Measurements from ENCODE around the gene SORL1. TPM values are rescaled to one million over a fixed set of nuclear protein-coding genes. Genes with fewer than 3 reads are reported as not detected.
"Not testable (repeated sequence)": the region's sequence is repeated elsewhere in the genome, so short reads cannot be mapped to it uniquely, and the experiment has no call there.

The SORL1 gene
- total RNA-seq, 4 donors from 2014 or later, result 12.1 to 42.8 (median 21.0) TPM

DNA sequence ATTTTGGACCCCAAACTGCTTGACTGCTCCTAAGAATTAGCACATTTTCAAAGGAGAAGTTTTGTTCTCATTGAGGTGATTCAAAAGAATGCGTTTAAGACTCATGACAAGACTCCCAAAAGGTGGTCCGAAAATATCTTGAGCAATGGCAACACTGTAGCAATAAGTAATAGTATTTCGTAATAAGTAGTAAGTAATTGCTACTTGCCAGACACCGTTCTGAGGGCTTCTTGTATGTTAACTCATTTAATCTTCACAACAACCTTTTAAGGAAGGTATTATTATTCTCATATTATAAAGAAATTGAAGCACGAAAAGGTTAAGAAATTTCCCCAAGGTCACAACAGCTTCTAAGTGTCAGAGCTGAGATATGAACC lies 184.7 kb downstream of the SORL1 start:
- 85% methylated on average over 5 of the region's 5 CpGs for WGBS
- H3K27ac ChIP-seq, result no peak overlapping the region
- H3K4me1 ChIP-seq, result no peaks in the 10 kb centered on the region
- TF ChIP-seq, protein P1, sequence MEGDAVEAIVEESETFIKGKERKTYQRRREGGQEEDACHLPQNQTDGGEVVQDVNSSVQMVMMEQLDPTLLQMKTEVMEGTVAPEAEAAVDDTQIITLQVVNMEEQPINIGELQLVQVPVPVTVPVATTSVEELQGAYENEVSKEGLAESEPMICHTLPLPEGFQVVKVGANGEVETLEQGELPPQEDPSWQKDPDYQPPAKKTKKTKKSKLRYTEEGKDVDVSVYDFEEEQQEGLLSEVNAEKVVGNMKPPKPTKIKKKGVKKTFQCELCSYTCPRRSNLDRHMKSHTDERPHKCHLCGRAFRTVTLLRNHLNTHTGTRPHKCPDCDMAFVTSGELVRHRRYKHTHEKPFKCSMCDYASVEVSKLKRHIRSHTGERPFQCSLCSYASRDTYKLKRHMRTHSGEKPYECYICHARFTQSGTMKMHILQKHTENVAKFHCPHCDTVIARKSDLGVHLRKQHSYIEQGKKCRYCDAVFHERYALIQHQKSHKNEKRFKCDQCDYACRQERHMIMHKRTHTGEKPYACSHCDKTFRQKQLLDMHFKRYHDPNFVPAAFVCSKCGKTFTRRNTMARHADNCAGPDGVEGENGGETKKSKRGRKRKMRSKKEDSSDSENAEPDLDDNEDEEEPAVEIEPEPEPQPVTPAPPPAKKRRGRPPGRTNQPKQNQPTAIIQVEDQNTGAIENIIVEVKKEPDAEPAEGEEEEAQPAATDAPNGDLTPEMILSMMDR (IDR thresholded peaks at IDR 0.05), result no peak
- TF ChIP-seq EP300 (IDR thresholded peaks at IDR 0.05) (no peak), POLR2A (IDR thresholded peaks at IDR 0.05) (no peak), POLR2AphosphoS5 (IDR thresholded peaks at IDR 0.05) (no peak)
- H3K9me3 ChIP-seq, result no peaks in the 10 kb centered on the region
- no peaks in the 10 kb centered on the region for H3K36me3 ChIP-seq
- H3K4me3 ChIP-seq, result no peak overlapping the region
- no peaks in the 10 kb centered on the region for H3K27me3 ChIP-seq
- no peak for DNase-seq (ENCODE audit: low spot score in 2 of 2)

DNA sequence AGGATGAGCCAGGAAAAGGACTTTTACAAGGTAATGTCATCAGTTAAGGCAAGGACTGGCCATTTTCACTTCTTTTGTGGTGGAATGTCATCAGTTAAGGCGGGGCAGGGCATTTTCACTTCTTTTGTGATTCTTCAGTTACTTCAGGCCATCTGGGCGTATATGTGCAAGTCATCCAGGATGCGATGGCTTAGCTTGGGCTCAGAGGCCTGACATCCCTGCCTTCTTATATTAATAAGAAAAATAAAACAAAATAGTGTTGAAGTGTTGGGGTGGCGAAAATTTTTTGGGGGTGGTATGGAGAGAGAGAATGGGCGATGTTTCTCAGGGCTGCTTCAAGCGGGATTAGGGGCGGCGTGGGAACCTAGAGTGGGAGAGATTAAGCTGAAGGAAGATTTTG lies 185.5 kb downstream of the SORL1 start:
- H3K27ac ChIP-seq, result not testable (repeated sequence)
- 98% methylated on average over 8 of the region's 8 CpGs for WGBS

DNA sequence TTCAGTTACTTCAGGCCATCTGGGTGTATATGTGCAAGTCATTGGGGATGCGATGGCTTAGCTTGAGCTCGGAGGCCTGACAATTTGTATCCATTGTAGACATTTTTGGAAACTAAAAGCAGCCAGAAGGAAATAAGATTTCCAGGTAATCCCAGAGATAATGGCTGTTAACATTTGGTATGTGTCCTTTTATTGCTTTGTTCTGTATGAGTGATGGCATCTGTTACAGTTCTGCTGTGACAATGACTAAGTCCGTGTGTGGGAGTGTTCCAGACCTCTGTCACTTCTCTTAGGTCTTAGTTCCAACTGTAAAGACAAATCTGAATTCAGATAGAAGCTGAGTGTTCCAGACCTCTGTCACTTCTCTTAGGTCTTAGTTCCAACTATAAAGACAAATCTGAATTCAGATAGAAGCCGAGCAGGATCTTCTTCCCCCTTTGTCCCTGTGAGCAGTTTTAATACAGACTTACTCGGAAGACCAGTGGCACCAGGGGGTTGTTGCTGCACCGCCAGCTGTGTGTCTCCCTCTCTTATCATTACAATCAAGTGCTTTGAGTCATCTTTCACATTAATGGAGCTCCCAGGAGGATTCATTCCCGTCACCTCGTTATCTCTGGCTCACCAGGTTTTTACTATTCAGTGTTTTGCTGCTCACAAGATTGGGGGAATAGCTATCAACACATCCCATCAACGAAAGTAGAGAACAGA lies 191.5 kb downstream of the SORL1 start:
- no peaks in the 10 kb centered on the region for H3K36me3 ChIP-seq
- no peaks in the 10 kb centered on the region for H3K4me1 ChIP-seq
- no peak overlapping the region for H3K27ac ChIP-seq
- WGBS, result 81% methylated on average over 9 of the region's 9 CpGs
- H3K4me3 ChIP-seq, result no peak overlapping the region
- DNase-seq (ENCODE audit: low spot score in 2 of 2), result no peak
- peaks cover 2% of the 10 kb centered on the region for H3K27me3 ChIP-seq
- no peaks in the 10 kb centered on the region for H3K9me3 ChIP-seq
- no peak for TF ChIP-seq EP300 (IDR thresholded peaks at IDR 0.05)

More for the DNA sequence above, 185.5 kb downstream of the SORL1 start:
- not testable (repeated sequence) for DNase-seq (ENCODE audit: low spot score in 2 of 2); H3K27me3 ChIP-seq; H3K9me3 ChIP-seq; H3K4me1 ChIP-seq; H3K4me3 ChIP-seq; H3K36me3 ChIP-seq

DNA sequence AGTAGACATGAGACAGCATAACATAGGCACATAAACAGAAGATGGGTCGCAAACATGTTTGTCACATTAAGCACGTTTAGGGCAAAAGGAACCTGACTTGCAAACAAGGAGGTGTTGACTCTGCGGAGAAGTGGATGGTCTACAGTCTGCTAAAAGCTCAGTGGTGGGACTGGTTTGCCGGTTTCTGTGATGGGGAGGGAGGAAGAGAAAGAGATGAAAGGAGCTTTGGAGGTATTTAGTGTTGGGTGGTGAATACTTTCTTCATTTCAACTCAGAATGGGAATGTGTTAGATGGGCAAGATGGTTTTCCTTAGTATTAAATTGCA lies 192.0 kb downstream of the SORL1 start:
- Histone ChIP-seq H3K9me3 (no peaks in the 10 kb centered on the region), H3K27ac (no peak overlapping the region), H3K36me3 (no peaks in the 10 kb centered on the region), H3K4me3 (no peak overlapping the region), H3K27me3 (peaks cover 2% of the 10 kb centered on the region), H3K4me1 (no peaks in the 10 kb centered on the region)
- WGBS, result 83% methylated on average over 4 of the region's 4 CpGs
- no peak for DNase-seq (ENCODE audit: low spot score in 2 of 2)
- TF ChIP-seq POLR2AphosphoS5 (IDR thresholded peaks at IDR 0.05), result no peak
- TF ChIP-seq, protein P1 (IDR thresholded peaks at IDR 0.05), result no peak
- TF ChIP-seq POLR2A (IDR thresholded peaks at IDR 0.05), result no peak
- no peak for TF ChIP-seq EP300 (IDR thresholded peaks at IDR 0.05)

DNA sequence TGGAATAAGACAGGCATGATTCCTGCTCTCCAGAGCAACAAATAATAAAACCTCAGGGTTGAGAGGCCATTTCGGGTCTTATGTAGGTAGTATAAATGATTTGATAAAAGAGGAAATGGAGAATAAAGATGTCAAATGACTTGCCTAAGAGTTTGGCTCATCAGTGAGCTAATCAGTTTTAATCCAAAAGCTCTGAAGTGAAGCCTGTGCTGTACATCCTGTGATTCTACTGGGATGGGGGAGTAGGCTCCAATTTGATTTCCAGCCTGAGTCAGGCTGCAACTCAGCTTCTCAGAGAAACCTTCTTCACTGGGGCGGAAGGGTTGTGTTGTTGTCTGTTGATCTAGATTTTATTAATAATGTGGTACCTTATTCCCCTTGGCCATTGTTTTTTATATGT lies 192.9 kb downstream of the SORL1 start:
- H3K36me3 ChIP-seq, result no peaks in the 10 kb centered on the region
- H3K4me3 ChIP-seq, result no peak overlapping the region
- TF ChIP-seq POLR2A (IDR thresholded peaks at IDR 0.05) (no peak), POLR2AphosphoS5 (IDR thresholded peaks at IDR 0.05) (no peak), EP300 (IDR thresholded peaks at IDR 0.05) (no peak)
- TF ChIP-seq, protein P1 (IDR thresholded peaks at IDR 0.05), result no peak
- 83% methylated on average over 2 of the region's 2 CpGs for WGBS
- H3K4me1 ChIP-seq, result no peaks in the 10 kb centered on the region
- DNase-seq (ENCODE audit: low spot score in 2 of 2), result no peak
- no peak overlapping the region for H3K27ac ChIP-seq
- H3K27me3 ChIP-seq, result peaks cover 2% of the 10 kb centered on the region
- H3K9me3 ChIP-seq, result no peaks in the 10 kb centered on the region

DNA sequence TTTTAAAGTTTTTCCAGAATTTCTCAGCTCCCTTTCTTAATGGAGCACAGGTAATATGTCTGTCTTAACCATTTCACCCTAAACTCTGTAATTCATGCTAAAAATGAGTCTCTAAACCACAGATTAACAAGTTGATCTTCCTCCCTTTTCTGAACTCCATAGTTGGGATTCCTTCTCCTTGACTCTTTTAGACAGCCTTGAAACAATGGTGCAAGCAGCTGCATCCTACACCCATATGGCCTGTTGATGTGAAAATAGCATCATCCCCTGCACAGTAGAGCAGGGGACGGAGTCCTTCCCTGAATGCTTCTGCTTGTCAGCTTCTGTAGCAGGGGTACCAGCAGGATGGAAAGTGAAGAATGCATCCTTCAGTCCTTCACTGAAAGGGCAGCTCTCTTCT lies 193.5 kb downstream of the SORL1 start:
- no peak overlapping the region for H3K4me3 ChIP-seq
- no peak overlapping the region for H3K27ac ChIP-seq
- peaks cover 2% of the 10 kb centered on the region for H3K27me3 ChIP-seq
- 100% methylated on average over 1 of the region's 1 CpG for WGBS
- DNase-seq (ENCODE audit: low spot score in 2 of 2), result no peak
- TF ChIP-seq EP300 (IDR thresholded peaks at IDR 0.05) (no peak), POLR2AphosphoS5 (IDR thresholded peaks at IDR 0.05) (no peak), POLR2A (IDR thresholded peaks at IDR 0.05) (no peak)
- TF ChIP-seq, protein P1 (IDR thresholded peaks at IDR 0.05), result no peak
- no peaks in the 10 kb centered on the region for H3K9me3 ChIP-seq
- H3K36me3 ChIP-seq, result no peaks in the 10 kb centered on the region
- no peaks in the 10 kb centered on the region for H3K4me1 ChIP-seq

Data from suprapubic skin (tissue), 4 donors.